ENCODE results near the gene GPER1. TPM values are rescaled to one million over a fixed set of nuclear protein-coding genes. Genes with fewer than 3 reads are reported as not detected.

The GPER1 gene
- total RNA-seq, 1 experiment from 2014 or later = not detected

GRCh38 chr7:1050254-1050906, 37.5 kb upstream of the GPER1 start:
- no peaks in the 10 kb centered on the region; the same call in 1 of the 2 replicates for H3K4me1 ChIP-seq
- H3K4me3 ChIP-seq = no peak overlapping the region
- no peaks in the 10 kb centered on the region for H3K9me3 ChIP-seq (replicated peaks)
- no peak overlapping the region for H3K27ac ChIP-seq
- no peak for DNase-seq
- no peaks in the 10 kb centered on the region for H3K36me3 ChIP-seq
- no peaks in the 10 kb centered on the region for H3K27me3 ChIP-seq

DNA sequence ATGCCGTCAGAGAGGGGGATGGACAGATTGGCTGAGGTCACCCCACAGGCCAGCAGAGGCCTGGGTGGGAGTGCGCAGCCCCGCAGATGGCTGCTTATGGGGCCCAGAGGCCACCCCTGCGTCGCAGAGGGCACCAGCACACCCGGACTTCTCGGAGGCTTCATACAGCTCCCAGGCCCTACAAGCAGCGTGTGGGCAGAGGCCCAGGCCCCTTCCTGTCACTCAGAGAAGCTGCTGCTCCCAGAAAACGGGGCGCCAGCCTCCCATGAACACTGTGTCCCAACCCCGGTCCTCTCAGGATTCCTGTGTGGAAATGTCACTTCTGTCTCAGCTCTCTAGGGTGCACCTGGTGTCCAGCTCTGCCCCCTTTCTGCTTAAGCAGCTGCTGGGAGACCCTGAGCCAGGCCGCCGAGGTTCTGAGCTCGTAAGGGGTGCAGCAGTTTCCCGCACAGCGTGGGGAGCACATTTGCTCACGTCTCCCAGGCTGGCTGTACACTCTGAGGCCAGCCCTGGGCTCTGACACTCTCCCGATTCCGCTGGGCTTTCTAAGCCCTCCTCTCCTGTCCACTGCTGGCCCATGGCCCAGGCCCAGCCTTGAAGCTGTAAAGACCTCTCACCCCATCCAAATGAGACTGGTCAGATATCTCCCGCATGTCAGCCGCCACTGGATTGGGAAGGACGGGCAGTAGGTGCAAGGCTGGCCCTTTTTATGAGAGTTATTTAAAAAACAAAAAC, 36.8 kb upstream of the GPER1 start:
- Histone ChIP-seq H3K36me3 (no peaks in the 10 kb centered on the region), H3K27ac (no peak overlapping the region), H3K9me3 (replicated peaks) (no peaks in the 10 kb centered on the region), H3K4me1 (no peaks in the 10 kb centered on the region), H3K27me3 (no peaks in the 10 kb centered on the region), H3K4me3 (no peak overlapping the region)
- DNase-seq = no peak

- H3K27ac ChIP-seq = no peak overlapping the region
- no peaks in the 10 kb centered on the region for H3K27me3 ChIP-seq
- DNase-seq = no peak
- H3K9me3 ChIP-seq (replicated peaks) = no peaks in the 10 kb centered on the region
- H3K36me3 ChIP-seq = no peaks in the 10 kb centered on the region
- no peak overlapping the region for H3K4me3 ChIP-seq
- H3K4me1 ChIP-seq = no peaks in the 10 kb centered on the region
These were observed 35.7 kb upstream of the GPER1 start for GRCh38 chr7:1052031-1052818.

GRCh38 chr7:1053002-1053411, 34.9 kb upstream of the GPER1 start:
- H3K4me3 ChIP-seq = no peak overlapping the region
- H3K27me3 ChIP-seq = no peaks in the 10 kb centered on the region
- no peaks in the 10 kb centered on the region for H3K4me1 ChIP-seq
- no peak overlapping the region for H3K27ac ChIP-seq
- no peaks in the 10 kb centered on the region for H3K9me3 ChIP-seq (replicated peaks)
- no peak for DNase-seq
- H3K36me3 ChIP-seq = no peaks in the 10 kb centered on the region

GRCh38 chr7:1053816-1054370, 34.0 kb upstream of the GPER1 start:
- no peak for DNase-seq
- Histone ChIP-seq H3K4me3 (no peak overlapping the region), H3K36me3 (no peaks in the 10 kb centered on the region), H3K27ac (no peak overlapping the region), H3K4me1 (no peaks in the 10 kb centered on the region), H3K9me3 (replicated peaks) (no peaks in the 10 kb centered on the region), H3K27me3 (no peaks in the 10 kb centered on the region)

GRCh38 chr7:1054438-1054837, 33.5 kb upstream of the GPER1 start:
- Histone ChIP-seq H3K27ac (no peak overlapping the region), H3K9me3 (replicated peaks) (no peaks in the 10 kb centered on the region), H3K27me3 (no peaks in the 10 kb centered on the region), H3K4me3 (no peak overlapping the region), H3K4me1 (no peaks in the 10 kb centered on the region), H3K36me3 (no peaks in the 10 kb centered on the region)
- no peak for DNase-seq

GRCh38 chr7:1054861-1055450, 33.0 kb upstream of the GPER1 start:
- no peaks in the 10 kb centered on the region for H3K9me3 ChIP-seq (replicated peaks)
- H3K4me1 ChIP-seq = no peaks in the 10 kb centered on the region
- no peaks in the 10 kb centered on the region for H3K27me3 ChIP-seq
- H3K36me3 ChIP-seq = no peaks in the 10 kb centered on the region
- H3K27ac ChIP-seq = no peak overlapping the region
- H3K4me3 ChIP-seq = no peak overlapping the region
- no peak for DNase-seq

DNA sequence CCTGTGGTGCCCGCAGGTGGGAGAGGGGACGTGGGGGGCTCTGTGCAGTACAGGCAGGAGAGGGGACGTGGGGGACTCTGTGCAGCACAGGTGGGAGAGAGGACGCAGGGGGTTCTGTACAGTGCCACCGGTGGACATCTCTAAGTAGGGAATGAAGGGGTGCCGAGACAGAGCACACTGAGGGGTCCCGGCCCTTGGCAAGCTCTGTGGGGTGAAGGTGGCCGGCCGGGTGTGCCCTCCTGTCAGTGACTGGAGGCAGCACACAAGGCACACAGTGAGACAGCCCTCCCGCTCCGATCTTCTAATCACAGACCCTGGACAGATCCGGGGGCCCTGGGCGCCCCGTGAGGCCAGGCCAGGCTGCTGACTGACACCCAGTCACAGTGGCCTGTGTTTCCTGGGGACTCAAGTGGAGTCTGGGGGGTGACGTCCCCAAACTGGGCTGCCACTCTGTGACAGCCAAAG, 32.4 kb upstream of the GPER1 start:
- Histone ChIP-seq H3K27ac (no peak overlapping the region), H3K27me3 (no peaks in the 10 kb centered on the region), H3K36me3 (no peaks in the 10 kb centered on the region), H3K4me3 (no peak overlapping the region), H3K9me3 (replicated peaks) (no peaks in the 10 kb centered on the region), H3K4me1 (no peaks in the 10 kb centered on the region)
- no peak for DNase-seq

DNA sequence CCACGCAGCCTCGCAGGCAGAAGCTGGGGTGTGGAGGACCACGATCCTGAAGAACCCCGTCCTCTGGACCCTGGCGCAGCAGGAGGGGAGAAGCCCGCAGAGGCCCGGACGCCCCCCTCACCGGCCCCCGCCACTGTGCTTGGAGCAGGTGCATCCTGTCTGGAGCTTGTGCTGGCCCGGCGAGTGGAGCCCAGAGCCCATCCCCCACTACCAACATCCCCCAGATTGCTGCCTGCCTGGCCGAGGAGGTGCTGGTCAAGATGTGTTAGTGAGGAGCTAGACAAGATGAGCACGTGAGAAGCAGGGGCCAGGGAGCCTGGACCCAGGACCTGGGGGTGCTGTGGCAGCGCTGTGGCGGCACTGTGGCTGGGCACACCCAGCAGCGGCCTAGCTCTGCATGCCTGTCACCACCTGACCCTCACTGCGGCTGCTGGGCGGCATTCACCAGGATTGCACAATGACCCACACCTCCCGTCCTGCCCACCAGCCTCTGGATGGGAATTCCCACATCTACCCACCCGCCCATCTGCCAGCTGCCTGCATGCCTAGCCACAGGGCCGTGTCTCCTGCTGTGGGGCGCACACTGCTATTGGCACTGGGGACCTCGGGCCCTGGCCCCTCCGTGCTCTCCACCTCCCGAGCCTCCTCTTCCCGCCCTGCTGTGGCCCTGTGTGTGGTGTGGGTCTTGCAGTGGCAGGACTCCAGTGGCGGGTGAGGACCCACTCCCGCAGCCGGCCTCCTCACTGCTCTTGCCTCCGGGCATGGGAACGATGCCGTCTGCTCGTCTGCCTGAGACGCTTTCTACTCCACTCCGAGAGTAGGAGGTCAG, 31.7 kb upstream of the GPER1 start:
- no peaks in the 10 kb centered on the region for H3K27me3 ChIP-seq
- H3K36me3 ChIP-seq = no peaks in the 10 kb centered on the region
- H3K27ac ChIP-seq = no peak overlapping the region
- no peak overlapping the region for H3K4me3 ChIP-seq
- no peaks in the 10 kb centered on the region for H3K9me3 ChIP-seq (replicated peaks)
- H3K4me1 ChIP-seq = no peaks in the 10 kb centered on the region
- no peak for DNase-seq

- Histone ChIP-seq H3K36me3 (no peaks in the 10 kb centered on the region), H3K27ac (no peak overlapping the region), H3K4me1 (no peaks in the 10 kb centered on the region), H3K4me3 (no peak overlapping the region), H3K27me3 (no peaks in the 10 kb centered on the region), H3K9me3 (replicated peaks) (no peaks in the 10 kb centered on the region)
- DNase-seq = no peak
These were observed 31.0 kb upstream of the GPER1 start for GRCh38 chr7:1056785-1057410.

- Histone ChIP-seq H3K9me3 (replicated peaks) (no peaks in the 10 kb centered on the region), H3K4me1 (no peaks in the 10 kb centered on the region), H3K4me3 (no peak overlapping the region), H3K36me3 (no peaks in the 10 kb centered on the region), H3K27me3 (no peaks in the 10 kb centered on the region), H3K27ac (no peak overlapping the region)
- no peak for DNase-seq
These were observed 30.3 kb upstream of the GPER1 start for GRCh38 chr7:1057416-1058291.

DNA sequence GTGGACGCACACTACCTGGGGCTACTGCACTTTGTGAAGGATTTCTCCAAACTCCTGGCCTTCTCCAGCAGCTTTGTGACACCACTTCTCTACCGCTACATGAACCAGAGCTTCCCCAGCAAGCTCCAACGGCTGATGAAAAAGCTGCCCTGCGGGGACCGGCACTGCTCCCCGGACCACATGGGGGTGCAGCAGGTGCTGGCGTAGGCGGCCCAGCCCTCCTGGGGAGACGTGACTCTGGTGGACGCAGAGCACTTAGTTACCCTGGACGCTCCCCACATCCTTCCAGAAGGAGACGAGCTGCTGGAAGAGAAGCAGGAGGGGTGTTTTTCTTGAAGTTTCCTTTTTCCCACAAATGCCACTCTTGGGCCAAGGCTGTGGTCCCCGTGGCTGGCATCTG, 29.6 kb upstream of the GPER1 start:
- no peaks in the 10 kb centered on the region for H3K9me3 ChIP-seq (replicated peaks)
- H3K4me1 ChIP-seq = no peaks in the 10 kb centered on the region
- H3K27ac ChIP-seq = no peak overlapping the region
- no peak for DNase-seq
- H3K36me3 ChIP-seq = no peaks in the 10 kb centered on the region
- H3K27me3 ChIP-seq = no peaks in the 10 kb centered on the region
- H3K4me3 ChIP-seq = no peak overlapping the region

DNA sequence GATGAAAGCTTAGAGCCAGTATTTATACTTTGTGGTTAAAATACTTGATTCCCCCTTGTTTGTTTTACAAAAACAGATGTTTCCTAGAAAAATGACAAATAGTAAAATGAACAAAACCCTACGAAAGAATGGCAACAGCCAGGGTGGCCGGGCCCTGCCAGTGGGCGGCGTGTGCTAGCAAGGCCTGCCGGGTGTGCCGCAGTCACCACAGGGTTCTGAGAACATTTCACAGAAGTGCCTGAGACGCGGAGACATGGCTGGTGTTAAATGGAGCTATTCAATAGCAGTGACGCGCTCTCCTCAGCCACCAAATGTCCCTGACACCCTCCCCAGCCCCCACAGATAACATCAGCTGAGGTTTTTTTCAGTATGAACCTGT, 29.1 kb upstream of the GPER1 start:
- Histone ChIP-seq H3K4me3 (no peak overlapping the region), H3K27ac (no peak overlapping the region), H3K27me3 (no peaks in the 10 kb centered on the region), H3K36me3 (no peaks in the 10 kb centered on the region), H3K4me1 (no peaks in the 10 kb centered on the region), H3K9me3 (replicated peaks) (no peaks in the 10 kb centered on the region)
- no peak for DNase-seq

Data from SJCRH30 (cell line).